Stimulated activated naive CD4-positive, alpha-beta T cell treated with Interleukin-2 at 50 U/mL for 16 hours (primary cell): ENCODE data around the gene SHISA5.
"Not testable (repeated sequence)": the region's sequence is repeated elsewhere in the genome, so short reads cannot be mapped to it uniquely, and the experiment has no call there.

Source experiments
- DNase-seq: peaks from one replicate; lab custom pipeline; 2025; lab: John Stamatoyannopoulos, UW

The SHISA5 gene

GRCh38 chr3:48519277-48519643 is 15.3 kb upstream of the SHISA5 start:
- no peak for DNase-seq

- no peak for DNase-seq
These were observed 14.8 kb upstream of the SHISA5 start for GRCh38 chr3:48518638-48519276.

GRCh38 chr3:48518069-48518468 is 14.1 kb upstream of the SHISA5 start:
- no peak for DNase-seq

- peak; percentile 8 for DNase-seq
These were observed 12.6 kb upstream of the SHISA5 start for GRCh38 chr3:48516571-48516970.

- no peak for DNase-seq
These were observed 10.7 kb upstream of the SHISA5 start for GRCh38 chr3:48514431-48515227.

GRCh38 chr3:48511551-48511950 is 7.6 kb upstream of the SHISA5 start:
- DNase-seq: no peak

GRCh38 chr3:48507256-48508061 is 3.5 kb upstream of the SHISA5 start:
- DNase-seq: peak; percentile 72

- DNase-seq: no peak
These were observed 2.1 kb upstream of the SHISA5 start for GRCh38 chr3:48505968-48506504.

GRCh38 chr3:48505146-48505545 is 1.2 kb upstream of the SHISA5 start:
- DNase-seq: no peak

- DNase-seq: no peak
These were observed 448 bp downstream of the SHISA5 start for GRCh38 chr3:48503401-48504050.

- peak; percentile 7 for DNase-seq
These were observed 1.2 kb downstream of the SHISA5 start for GRCh38 chr3:48502728-48503168.

GRCh38 chr3:48502121-48502520 is 1.9 kb downstream of the SHISA5 start:
- DNase-seq: no peak

GRCh38 chr3:48501196-48501595 is 2.8 kb downstream of the SHISA5 start:
- no peak for DNase-seq

GRCh38 chr3:48500656-48501055 is 3.3 kb downstream of the SHISA5 start:
- no peak for DNase-seq

- DNase-seq: no peak
These were observed 10.8 kb downstream of the SHISA5 start for GRCh38 chr3:48493203-48493501.

GRCh38 chr3:48492461-48493202 is 11.3 kb downstream of the SHISA5 start:
- no peak for DNase-seq

GRCh38 chr3:48486952-48487351 is 17.0 kb downstream of the SHISA5 start:
- DNase-seq: no peak

GRCh38 chr3:48482822-48483221 is 21.2 kb downstream of the SHISA5 start:
- DNase-seq: not testable (repeated sequence)

- not testable (repeated sequence) for DNase-seq
These were observed 23.1 kb downstream of the SHISA5 start for GRCh38 chr3:48480891-48481290.

- peak; percentile 51 for DNase-seq
These were observed 25.1 kb downstream of the SHISA5 start for GRCh38 chr3:48478626-48479555.
